Measurements from ENCODE around the gene RFX3. TPM values are rescaled to one million over a fixed set of nuclear protein-coding genes. Genes with fewer than 3 reads are reported as not detected.

RFX3 gene
- total RNA-seq, 1 experiment from 2014 or later, result 9.9 TPM

- H3K23me2 ChIP-seq (ENCODE audit: insufficient read length, low read depth, low read length, poor library complexity, severe bottlenecking), result no peaks in the 10 kb centered on the region
- H2BK12ac ChIP-seq (ENCODE audit: insufficient read length, low read depth, low read length), result no peak overlapping the region
- no peak for TF ChIP-seq CTCF (conservative IDR thresholded peaks at IDR 0.05)
- no peaks in the 10 kb centered on the region for H3K79me1 ChIP-seq (ENCODE audit: insufficient read depth, low read depth, low read length, poor library complexity, severe bottlenecking)
- H2BK15ac ChIP-seq (ENCODE audit: low read depth, low read length), result no peak overlapping the region
- H4K5ac ChIP-seq (ENCODE audit: insufficient read length, low read depth, low read length), result no peak overlapping the region
- H3K23ac ChIP-seq (ENCODE audit: insufficient read length, low read depth, low read length), result no peak overlapping the region
- no peak overlapping the region for H2AFZ ChIP-seq (ENCODE audit: low read length)
- no peak overlapping the region for H3K18ac ChIP-seq (ENCODE audit: insufficient read length, low read depth, low read length)
- no peaks in the 10 kb centered on the region for H3K27me3 ChIP-seq (ENCODE audit: insufficient read depth, low read length)
- H3K4me2 ChIP-seq (ENCODE audit: insufficient read depth, insufficient read length, low read length), result no peak overlapping the region
- Mint-ChIP-seq H3K4me3 (no peak overlapping the region), H3K36me3 (ENCODE audit: insufficient read depth in 1 of 3, low read depth in 3 of 3) (no peaks in the 10 kb centered on the region), H3K9me3 (no peaks in the 10 kb centered on the region), H3K27ac (no peak overlapping the region), H3K27me3 (ENCODE audit: low read depth) (no peaks in the 10 kb centered on the region), H3K4me1 (peaks cover 9 to 11% of the 10 kb centered on the region in 2 experiments)
- no peak overlapping the region for H4K8ac ChIP-seq (replicated peaks; ENCODE audit: insufficient read length, low read depth, low read length)
- no peak for DNase-seq
- no peak overlapping the region for H2AK5ac ChIP-seq (ENCODE audit: insufficient read length, low read length)
- no peak overlapping the region for H2BK5ac ChIP-seq (ENCODE audit: insufficient read length, low read length)
- H3K9ac ChIP-seq (ENCODE audit: extremely low read depth, insufficient read length, low read length), result no peak overlapping the region
- H3K4ac ChIP-seq (ENCODE audit: low read depth, low read length), result no peak overlapping the region
- H3K9me3 ChIP-seq (ENCODE audit: control insufficient read depth, low read depth, low read length), result no peaks in the 10 kb centered on the region
- H3K14ac ChIP-seq (ENCODE audit: insufficient read depth, low read length), result no peak overlapping the region
- no peak overlapping the region for H4K91ac ChIP-seq (ENCODE audit: insufficient read length, low read depth, low read length)
- no peak overlapping the region for H3T11ph ChIP-seq (ENCODE audit: low read length)
- no peak overlapping the region for H2BK20ac ChIP-seq (ENCODE audit: low read depth, low read length, poor library complexity, severe bottlenecking)
- H4K20me1 ChIP-seq (ENCODE audit: control insufficient read depth, insufficient read depth, insufficient read length), result no peaks in the 10 kb centered on the region
- no CpG with 5 or more reads among the region's 4 CpGs for WGBS (ENCODE audit: extremely low coverage, insufficient read length, low lambda C conversion rate)
- no peak overlapping the region for H3K56ac ChIP-seq (ENCODE audit: insufficient read length, low read depth, low read length)
- no peaks in the 10 kb centered on the region for H3K79me2 ChIP-seq (ENCODE audit: insufficient read depth, low read length)
- H3K4me1 ChIP-seq (ENCODE audit: insufficient read depth, low read length), result peaks cover 2% of the 10 kb centered on the region
- no peak overlapping the region for H3K27ac ChIP-seq (ENCODE audit: insufficient read length, low read depth, low read length)
- no peak overlapping the region for H2BK120ac ChIP-seq (ENCODE audit: low read depth, low read length, poor library complexity, severe bottlenecking)
Observed at GRCh38 chr9:3214741-3215140, 311.1 kb downstream of the RFX3 start.

Measured in H9 (cell line).